GM23338 (cell line): Measurements from ENCODE around the gene ATCAY. TPM values are rescaled to one million over a fixed set of nuclear protein-coding genes. Genes with fewer than 3 reads are reported as not detected.

Experiments used
- ATAC-seq: fragments of 200-7000 bp; cut with Tn5 transposase; 3 replicates; pipeline ENCODE4 v1.9.1; 2020
- DNase-seq: peaks from one replicate; pipeline ENCODE4 v3.0.0-alpha.2; 2015; ENCODE audit warnings: low spot score
- H2AFZ ChIP-seq: fragments of 200-600 bp; sonication (generic); 2 replicates; pipeline ENCODE4 v1.8.0; 2016; ENCODE audit warnings: antibody characterized with exemption, mild to moderate bottlenecking, moderate library complexity
- H3F3A ChIP-seq: fragments of 200-600 bp; sonication (generic); replicated peaks from 2 replicates; pipeline ENCODE4 v1.8.0; 2017; ENCODE audit warnings: antibody characterized with exemption, mixed run types, low read depth
- H3K27ac ChIP-seq: fragments of 200-600 bp; sonication (generic); 2 replicates; pipeline ENCODE4 v1.6.1; 2016; ENCODE audit warnings: low read depth
- H3K27me3 ChIP-seq: fragments of 200-600 bp; sonication (generic); 2 replicates; pipeline ENCODE4 v1.8.0; 2016; ENCODE audit warnings: mild to moderate bottlenecking, mixed run types, moderate library complexity; ENCODE audit not compliant: insufficient read depth
- H3K36me3 ChIP-seq: fragments of 200-600 bp; sonication (generic); 2 replicates; pipeline ENCODE4 v1.8.0; 2016; ENCODE audit warnings: mild to moderate bottlenecking; ENCODE audit not compliant: insufficient read depth
- H3K4me1 ChIP-seq: fragments of 200-600 bp; sonication (generic); 2 replicates; pipeline ENCODE4 v1.8.0; 2016; ENCODE audit warnings: mild to moderate bottlenecking, moderate library complexity; ENCODE audit not compliant: insufficient read depth
- H3K4me2 ChIP-seq: fragments of 200-600 bp; sonication (generic); 2 replicates; pipeline ENCODE4 v1.7.1; 2017; ENCODE audit warnings: mixed run types
- H3K4me3 ChIP-seq: fragments of 200-600 bp; sonication (generic); 2 replicates; pipeline ENCODE4 v1.6.1; 2016; ENCODE audit warnings: mixed run types
- H3K79me2 ChIP-seq: fragments of 200-600 bp; sonication (generic); replicated peaks from 2 replicates; pipeline ENCODE4 v1.8.0; 2017; ENCODE audit warnings: mild to moderate bottlenecking; ENCODE audit not compliant: insufficient read depth
- H3K9me2 ChIP-seq: fragments of 200-600 bp; sonication (generic); 2 replicates; pipeline ENCODE4 v1.8.0; 2017; ENCODE audit not compliant: insufficient read depth
- H4K20me1 ChIP-seq: fragments of 200-600 bp; sonication (generic); replicated peaks from 2 replicates; pipeline ENCODE4 v1.8.0; 2017; ENCODE audit warnings: mild to moderate bottlenecking; ENCODE audit not compliant: insufficient read depth
- H3K27ac Mint-ChIP-seq: 2 replicates; pipeline ENCODE4 v1.8.0; 2020; ENCODE audit warnings: inconsistent platforms, mild to moderate bottlenecking, moderate library complexity, mixed read lengths
- H3K27me3 Mint-ChIP-seq: 3 replicates; pipeline ENCODE4 v1.8.0; 2022; ENCODE audit warnings: low read depth, mild to moderate bottlenecking, moderate library complexity, mixed read lengths, inconsistent platforms; ENCODE audit not compliant: insufficient read depth, poor library complexity
- H3K36me3 Mint-ChIP-seq: 3 replicates; pipeline ENCODE4 v1.8.0; 2021; ENCODE audit warnings: low read depth, mild to moderate bottlenecking, inconsistent platforms, moderate library complexity, mixed read lengths
- H3K4me1 Mint-ChIP-seq: 3 replicates; pipeline ENCODE4 v1.8.0; 2020; ENCODE audit warnings: mild to moderate bottlenecking, inconsistent platforms, mixed read lengths
- H3K4me3 Mint-ChIP-seq: 3 replicates; pipeline ENCODE4 v1.8.0; 2021; ENCODE audit warnings: moderate library complexity, mild to moderate bottlenecking, inconsistent platforms, mixed read lengths
- H3K9me3 Mint-ChIP-seq: 3 replicates; pipeline ENCODE4 v1.8.0; 2020; ENCODE audit warnings: moderate library complexity, mild to moderate bottlenecking, inconsistent platforms, mixed read lengths
- CTCF ChIP-seq, 2 experiments: fragments of 200-600 bp in 1 of 2; sonication (generic) in 1 of 2; conservative IDR thresholded peaks; 2 replicates each; pipeline versions ENCODE4 v1.5.1 to v1.6.1; 2016 to 2017; ENCODE audit warnings: antibody characterized with exemption in 2 of 2, low read depth in 2 of 2, mild to moderate bottlenecking in 2 of 2, moderate library complexity in 1 of 2
- ETS1 ChIP-seq: IDR thresholded peaks from 2 replicates; pipeline ENCODE4 v1.6.1; 2016; ENCODE audit warnings: antibody characterized with exemption
- EZH2 ChIP-seq: fragments of 200-600 bp; sonication (generic); IDR thresholded peaks from one replicate; pipeline ENCODE4 v1.8.0; 2017; ENCODE audit warnings: antibody characterized with exemption, mild to moderate bottlenecking, low read depth; ENCODE audit not compliant: unreplicated experiment
- EZH2phosphoT487 ChIP-seq: fragments of 200-600 bp; sonication (generic); IDR thresholded peaks from one replicate; pipeline ENCODE4 v1.8.1; 2018; ENCODE audit warnings: antibody characterized with exemption; ENCODE audit not compliant: unreplicated experiment
- JUNB ChIP-seq: IDR thresholded peaks from one replicate; pipeline ENCODE4 v1.6.1; 2016; ENCODE audit warnings: antibody characterized with exemption; ENCODE audit not compliant: unreplicated experiment
- NANOG ChIP-seq: IDR thresholded peaks from 2 replicates; pipeline ENCODE4 v1.6.1; 2016; ENCODE audit warnings: antibody characterized with exemption, borderline replicate concordance
- POLR2AphosphoS5 ChIP-seq: IDR thresholded peaks from 2 replicates; pipeline ENCODE4 v1.6.1; 2016; ENCODE audit warnings: antibody characterized with exemption, low read depth
- ZNF114 ChIP-seq: fragments of 250-450 bp; sonication (Bioruptor Pico); IDR thresholded peaks from 2 replicates; pipeline ENCODE4 v1.5.0; 2020; ENCODE audit warnings: mild to moderate bottlenecking, moderate library complexity
- ZNF331 ChIP-seq: fragments of 250-450 bp; sonication (Bioruptor Pico); IDR thresholded peaks from 2 replicates; pipeline ENCODE4 v1.5.0; 2020; ENCODE audit warnings: low read depth, mild to moderate bottlenecking, moderate library complexity
- ZNF462 ChIP-seq: fragments of 250-450 bp; sonication (Bioruptor Pico); IDR thresholded peaks from 2 replicates; pipeline ENCODE4 v1.5.0; 2020; ENCODE audit warnings: mild to moderate bottlenecking, moderate library complexity
- polyA plus RNA-seq: library from polyadenylated mRNA; unstranded; fragments of >200 nt; fragmentation: Nextera tagmentation; extraction: Ambion mirVana; gene quantifications from 2 replicates; pipeline ENCODE4 v1.2.1, GENCODE V29; 2016
- total RNA-seq: library from RNA; depleted of rRNA; stranded (reverse); fragments of >200 nt; shearing (Covaris generic); gene quantifications from 2 replicates; pipeline ENCODE4 v1.2.3, GENCODE V29; 2014

Gene ATCAY
- total and polyA plus RNA-seq, 2 experiments from 2014 or later, result 16.9 to 45.7 TPM

GRCh38 chr19:3831601-3832000 lies 48.9 kb upstream of the ATCAY start (continued):
- TF ChIP-seq ZNF462 (no peak), EZH2phosphoT487 (no peak), NANOG (no peak), ZNF114 (no peak)

- no peaks in the 10 kb centered on the region for H3K79me2 ChIP-seq
- Mint-ChIP-seq H3K4me1 (no peaks in the 10 kb centered on the region), H3K36me3 (no peaks in the 10 kb centered on the region), H3K4me3 (no peak overlapping the region), H3K9me3 (peaks cover 5% of the 10 kb centered on the region; the same call in 1 of the 3 replicates), H3K27me3 (peaks cover 2% of the 10 kb centered on the region), H3K27ac (no peak overlapping the region)
- no peak for TF ChIP-seq JUNB
- no peak for TF ChIP-seq ZNF331
- no peak for TF ChIP-seq NANOG
- no peak for TF ChIP-seq ETS1
- TF ChIP-seq ZNF114, result no peak
- TF ChIP-seq POLR2AphosphoS5, result no peak
- no peak for TF ChIP-seq CTCF (conservative IDR thresholded peaks at IDR 0.05; ENCODE audit: low read depth in 2 of 2)
- no peak for TF ChIP-seq EZH2
- no peaks in the 10 kb centered on the region for H3F3A ChIP-seq
- H3K27me3 ChIP-seq, result no peaks in the 10 kb centered on the region
- ATAC-seq (no peak), DNase-seq (no peak)
- no peak overlapping the region for H3K4me3 ChIP-seq
- H3K27ac ChIP-seq, result no peak overlapping the region
- H3K36me3 ChIP-seq, result no peaks in the 10 kb centered on the region
- H2AFZ ChIP-seq, result no peak overlapping the region
- no peaks in the 10 kb centered on the region for H3K9me2 ChIP-seq
- H3K4me2 ChIP-seq, result no peak overlapping the region
- H3K4me1 ChIP-seq, result no peaks in the 10 kb centered on the region
- no peaks in the 10 kb centered on the region for H4K20me1 ChIP-seq
Measured at GRCh38 chr19:3832001-3832400, 48.5 kb upstream of the ATCAY start.
